Choroid plexus epithelial cell (primary cell): ENCODE data around the gene COL18A1.

Source experiments
- DNase-seq: peaks from one replicate; pipeline ENCODE4 v3.0.0-alpha.2; 2010; ENCODE audit warnings: low read depth
- H3K4me3 ChIP-seq: 2 replicates; pipeline ENCODE4 v1.5.1; 2011; ENCODE audit warnings: low read depth, mild to moderate bottlenecking, control low read depth, low read length, moderate library complexity
- TF ChIP-seq, protein P1 (sequence below): conservative IDR thresholded peaks from 2 replicates; pipeline ENCODE4 v1.5.1; 2011; ENCODE audit warnings: low read depth, mild to moderate bottlenecking, control low read depth, inconsistent platforms, low read length, moderate library complexity

COL18A1 gene

GRCh38 chr21:45475004-45475685 lies 70.2 kb downstream of the COL18A1 start:
- DNase-seq: no peak
- TF ChIP-seq, protein P1, sequence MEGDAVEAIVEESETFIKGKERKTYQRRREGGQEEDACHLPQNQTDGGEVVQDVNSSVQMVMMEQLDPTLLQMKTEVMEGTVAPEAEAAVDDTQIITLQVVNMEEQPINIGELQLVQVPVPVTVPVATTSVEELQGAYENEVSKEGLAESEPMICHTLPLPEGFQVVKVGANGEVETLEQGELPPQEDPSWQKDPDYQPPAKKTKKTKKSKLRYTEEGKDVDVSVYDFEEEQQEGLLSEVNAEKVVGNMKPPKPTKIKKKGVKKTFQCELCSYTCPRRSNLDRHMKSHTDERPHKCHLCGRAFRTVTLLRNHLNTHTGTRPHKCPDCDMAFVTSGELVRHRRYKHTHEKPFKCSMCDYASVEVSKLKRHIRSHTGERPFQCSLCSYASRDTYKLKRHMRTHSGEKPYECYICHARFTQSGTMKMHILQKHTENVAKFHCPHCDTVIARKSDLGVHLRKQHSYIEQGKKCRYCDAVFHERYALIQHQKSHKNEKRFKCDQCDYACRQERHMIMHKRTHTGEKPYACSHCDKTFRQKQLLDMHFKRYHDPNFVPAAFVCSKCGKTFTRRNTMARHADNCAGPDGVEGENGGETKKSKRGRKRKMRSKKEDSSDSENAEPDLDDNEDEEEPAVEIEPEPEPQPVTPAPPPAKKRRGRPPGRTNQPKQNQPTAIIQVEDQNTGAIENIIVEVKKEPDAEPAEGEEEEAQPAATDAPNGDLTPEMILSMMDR: no peak
- no peak overlapping the region for H3K4me3 ChIP-seq

- DNase-seq: no peak
- no peak overlapping the region for H3K4me3 ChIP-seq
- TF ChIP-seq, protein P1: no peak
These were observed 71.0 kb downstream of the COL18A1 start for GRCh38 chr21:45475797-45476570.

- DNase-seq: no peak
- TF ChIP-seq, protein P1: no peak
- H3K4me3 ChIP-seq: no peak overlapping the region
These were observed 71.6 kb downstream of the COL18A1 start for GRCh38 chr21:45476582-45476981.

DNA sequence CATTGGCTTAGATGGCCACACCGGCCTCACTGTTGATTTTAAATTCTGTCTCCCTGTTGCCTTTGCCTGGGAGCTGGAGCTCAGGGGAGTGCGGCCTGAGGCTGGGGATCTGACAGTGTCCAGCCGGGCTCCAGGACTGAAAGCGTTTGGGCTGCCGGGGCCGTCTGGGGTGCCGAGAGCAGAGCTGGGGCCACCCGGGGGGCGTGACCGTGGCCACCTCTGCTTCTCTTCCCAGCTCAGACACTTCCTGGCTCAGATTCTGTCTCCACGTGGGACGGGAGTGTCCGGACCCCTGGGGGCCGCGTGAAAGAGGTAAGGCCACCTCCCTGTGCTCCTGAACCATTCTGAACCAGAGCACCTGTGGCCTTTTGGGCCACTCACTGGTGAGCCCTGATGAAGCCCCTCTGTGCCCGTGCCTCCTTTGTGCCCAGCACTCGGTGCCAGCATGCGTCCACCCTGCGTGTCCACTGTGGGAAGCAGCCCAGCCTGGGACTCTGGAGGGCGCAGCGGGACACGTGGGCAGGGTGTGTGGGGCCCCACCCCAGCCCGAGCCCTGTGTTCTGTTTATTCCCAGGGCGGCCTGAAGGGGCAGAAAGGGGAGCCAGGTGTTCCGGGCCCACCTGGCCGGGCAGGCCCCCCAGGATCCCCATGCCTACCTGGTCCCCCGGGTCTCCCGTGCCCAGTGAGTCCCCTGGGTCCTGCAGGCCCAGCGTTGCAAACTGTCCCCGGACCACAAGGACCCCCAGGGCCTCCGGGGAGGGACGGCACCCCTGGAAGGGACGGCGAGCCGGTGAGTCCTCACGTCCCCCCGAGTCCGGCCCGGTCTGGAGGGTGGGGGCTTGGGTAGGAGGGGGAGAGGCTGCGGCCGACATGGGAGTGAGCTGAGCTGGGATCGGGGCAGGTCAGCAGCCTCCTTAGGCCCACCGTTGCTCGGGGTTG lies 72.5 kb downstream of the COL18A1 start:
- no peak overlapping the region for H3K4me3 ChIP-seq
- TF ChIP-seq, protein P1: no peak
- DNase-seq: no peak

DNA sequence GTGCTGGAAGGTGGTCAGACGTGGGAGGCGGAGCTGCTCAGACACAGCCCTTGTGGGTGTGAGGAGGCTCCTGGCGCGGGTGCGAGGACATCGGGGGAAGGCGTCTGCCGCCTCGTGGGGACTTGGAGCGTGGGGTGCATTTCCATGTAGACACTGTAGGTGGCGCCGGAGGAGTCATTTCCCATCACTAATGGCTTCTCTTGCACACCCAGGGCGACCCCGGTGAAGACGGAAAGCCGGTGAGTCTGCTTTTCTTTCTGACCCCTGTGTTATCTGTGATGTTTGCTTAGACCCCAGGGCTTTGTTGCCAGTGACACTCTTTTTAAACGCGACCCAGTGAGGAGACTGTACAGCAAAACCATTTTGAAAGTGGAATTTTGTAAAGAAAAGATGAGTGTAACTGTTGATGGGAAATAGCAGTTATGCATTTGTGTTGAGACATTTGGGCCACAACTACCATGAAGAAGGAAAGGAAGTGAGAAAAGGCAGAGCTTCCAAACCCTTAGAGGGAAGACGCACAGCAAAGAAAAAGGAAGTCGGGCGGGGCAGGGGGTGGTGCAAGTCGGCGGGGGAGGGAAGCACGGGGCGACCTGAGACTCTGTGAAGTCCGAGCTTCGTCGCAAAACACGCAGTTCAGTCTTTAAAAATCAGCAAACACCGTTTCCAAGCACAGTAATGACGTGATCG lies 73.3 kb downstream of the COL18A1 start:
- peak; percentile 77 for DNase-seq
- TF ChIP-seq, protein P1: peak; percentile 91
- peak overlapping the region; percentile 43 for H3K4me3 ChIP-seq
